Measurements from ENCODE around the gene GPX8.

DNA sequence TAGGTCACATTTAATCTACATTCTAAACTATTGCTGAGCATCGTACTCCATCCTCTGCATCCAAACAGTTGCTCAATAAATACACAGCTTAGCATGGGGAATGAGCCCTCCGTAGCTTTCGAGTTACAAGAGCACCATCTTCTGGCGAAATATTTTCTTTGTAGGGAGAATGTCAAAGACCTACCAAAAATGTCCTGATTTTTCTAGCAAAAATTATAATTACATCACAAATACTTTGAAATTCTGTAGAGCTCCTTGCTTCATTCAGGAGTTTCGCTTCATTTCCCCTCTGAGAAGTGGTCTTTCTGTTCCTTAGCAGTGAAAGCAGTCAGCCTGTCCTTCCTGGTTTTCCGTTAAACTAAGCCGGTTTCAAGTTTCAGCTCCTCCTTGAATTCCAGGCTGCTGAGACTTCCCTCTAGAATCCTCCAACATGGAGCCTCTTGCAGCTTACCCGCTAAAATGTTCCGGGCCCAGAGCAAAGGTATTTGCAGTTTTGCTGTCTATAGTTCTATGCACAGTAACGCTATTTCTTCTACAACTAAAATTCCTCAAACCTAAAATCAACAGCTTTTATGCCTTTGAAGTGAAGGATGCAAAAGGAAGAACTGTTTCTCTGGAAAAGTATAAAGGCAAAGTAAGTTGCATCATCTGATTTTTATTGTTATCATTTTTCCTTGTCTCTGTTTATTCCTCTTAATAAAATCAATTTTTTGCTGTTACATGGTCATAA lies at the start of gene GPX8:
- TF ChIP-seq, protein P1, sequence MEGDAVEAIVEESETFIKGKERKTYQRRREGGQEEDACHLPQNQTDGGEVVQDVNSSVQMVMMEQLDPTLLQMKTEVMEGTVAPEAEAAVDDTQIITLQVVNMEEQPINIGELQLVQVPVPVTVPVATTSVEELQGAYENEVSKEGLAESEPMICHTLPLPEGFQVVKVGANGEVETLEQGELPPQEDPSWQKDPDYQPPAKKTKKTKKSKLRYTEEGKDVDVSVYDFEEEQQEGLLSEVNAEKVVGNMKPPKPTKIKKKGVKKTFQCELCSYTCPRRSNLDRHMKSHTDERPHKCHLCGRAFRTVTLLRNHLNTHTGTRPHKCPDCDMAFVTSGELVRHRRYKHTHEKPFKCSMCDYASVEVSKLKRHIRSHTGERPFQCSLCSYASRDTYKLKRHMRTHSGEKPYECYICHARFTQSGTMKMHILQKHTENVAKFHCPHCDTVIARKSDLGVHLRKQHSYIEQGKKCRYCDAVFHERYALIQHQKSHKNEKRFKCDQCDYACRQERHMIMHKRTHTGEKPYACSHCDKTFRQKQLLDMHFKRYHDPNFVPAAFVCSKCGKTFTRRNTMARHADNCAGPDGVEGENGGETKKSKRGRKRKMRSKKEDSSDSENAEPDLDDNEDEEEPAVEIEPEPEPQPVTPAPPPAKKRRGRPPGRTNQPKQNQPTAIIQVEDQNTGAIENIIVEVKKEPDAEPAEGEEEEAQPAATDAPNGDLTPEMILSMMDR (IDR thresholded peaks at IDR 0.05) = peak; percentile 97
- TF ChIP-seq FOSL2 (IDR thresholded peaks at IDR 0.05) (no peak), FOSL2 (CRISPR knock-in tag; IDR thresholded peaks at IDR 0.05) (0 out of 2 replicates have a peak, but pooled peaks have one; percentile 5), RAD21 (conservative IDR thresholded peaks at IDR 0.05 in 1 of 2, IDR thresholded peaks at IDR 0.05 in 1 of 2) (peak; percentile 92 to 93), ZSCAN20 (CRISPR knock-in tag; IDR thresholded peaks at IDR 0.05) (no peak)
